ENCODE data around the gene DNAJC15.

Gene DNAJC15

GRCh38 chr13:43126420-43126819, 103.0 kb downstream of the DNAJC15 start:
- no peak for DNase-seq (ENCODE audit: low read depth in 2 of 2)

GRCh38 chr13:43127103-43127798, 103.9 kb downstream of the DNAJC15 start:
- DNase-seq (ENCODE audit: low read depth in 2 of 2), result no peak

GRCh38 chr13:43127827-43128226, 104.4 kb downstream of the DNAJC15 start:
- no peak for DNase-seq (ENCODE audit: low read depth in 2 of 2)

GRCh38 chr13:43128504-43128961, 105.1 kb downstream of the DNAJC15 start:
- DNase-seq (ENCODE audit: low read depth in 2 of 2), result no peak

DNA sequence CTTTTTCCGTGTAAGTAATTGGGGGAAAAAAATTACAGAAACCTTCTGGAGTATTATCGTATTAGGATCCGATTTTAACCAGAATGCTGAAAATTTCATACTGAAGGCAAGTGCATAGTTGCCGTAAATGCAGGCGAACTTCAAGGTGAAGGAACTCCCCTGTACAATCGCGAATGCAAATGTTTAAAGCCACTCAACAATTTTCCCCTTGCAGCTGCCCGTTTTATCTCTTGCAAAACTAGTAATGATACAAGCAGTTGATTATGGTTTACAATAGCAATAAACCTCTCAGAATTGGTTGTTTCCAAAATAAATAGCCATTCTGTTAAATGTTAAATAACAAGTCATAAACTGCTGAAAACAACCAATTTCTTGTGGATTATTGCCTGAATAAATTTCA, 105.7 kb downstream of the DNAJC15 start:
- DNase-seq (ENCODE audit: low read depth in 2 of 2), result no peak

DNA sequence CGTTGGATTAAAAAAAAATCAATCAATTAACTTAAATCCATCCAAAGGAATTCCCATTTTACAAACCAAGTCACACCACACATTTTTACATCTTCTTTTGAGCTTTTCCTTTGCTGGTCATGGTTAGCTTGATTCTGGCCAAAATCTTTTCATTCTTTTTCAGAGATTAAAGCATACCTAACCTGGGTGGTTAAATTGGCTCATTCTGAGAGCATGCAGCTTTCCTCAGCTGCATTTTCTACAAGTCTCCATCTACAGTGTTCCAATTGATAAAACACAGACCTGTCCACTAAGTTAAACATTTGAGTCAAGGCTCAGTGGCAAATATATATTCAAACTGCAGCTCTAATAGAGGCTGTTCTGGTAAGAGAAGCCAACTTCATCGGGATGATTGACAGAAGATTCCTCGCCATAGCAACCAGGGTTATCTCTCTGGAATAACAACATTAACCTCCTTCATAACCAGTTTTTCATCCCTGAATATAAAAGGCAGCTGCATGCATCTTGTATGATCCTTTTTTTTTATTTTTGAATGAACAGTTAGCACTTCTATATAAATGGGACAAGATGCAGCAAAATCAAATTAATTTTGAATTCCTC, 106.2 kb downstream of the DNAJC15 start:
- no peak for DNase-seq (ENCODE audit: low read depth in 2 of 2)

GRCh38 chr13:43132257-43132656, 108.9 kb downstream of the DNAJC15 start:
- no peak for DNase-seq (ENCODE audit: low read depth in 2 of 2)

GRCh38 chr13:43132911-43133310, 109.5 kb downstream of the DNAJC15 start:
- DNase-seq (ENCODE audit: low read depth in 2 of 2), result no peak

GRCh38 chr13:43133792-43134191, 110.4 kb downstream of the DNAJC15 start:
- DNase-seq (ENCODE audit: low read depth in 2 of 2), result no peak

DNA sequence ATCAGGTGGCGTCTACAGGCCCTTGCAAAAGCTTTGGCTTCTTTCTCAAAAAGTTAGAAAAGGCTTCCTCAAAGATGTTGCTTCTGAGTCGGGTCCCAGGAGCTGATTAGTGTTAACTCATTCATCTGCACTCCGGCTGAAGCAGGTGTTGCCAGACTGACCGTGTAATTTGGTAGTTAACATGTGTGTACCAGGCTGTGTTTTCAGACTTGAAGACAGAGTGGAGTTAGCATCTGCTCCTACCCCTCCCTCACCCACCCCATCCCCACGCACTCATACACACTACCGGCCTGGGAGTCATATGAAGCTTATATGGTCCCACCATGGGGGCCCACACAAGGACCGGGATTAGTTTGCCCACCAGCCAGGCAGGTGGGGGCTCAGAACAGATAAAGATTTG, 111.5 kb downstream of the DNAJC15 start:
- DNase-seq (ENCODE audit: low read depth in 2 of 2), result no peak

DNA sequence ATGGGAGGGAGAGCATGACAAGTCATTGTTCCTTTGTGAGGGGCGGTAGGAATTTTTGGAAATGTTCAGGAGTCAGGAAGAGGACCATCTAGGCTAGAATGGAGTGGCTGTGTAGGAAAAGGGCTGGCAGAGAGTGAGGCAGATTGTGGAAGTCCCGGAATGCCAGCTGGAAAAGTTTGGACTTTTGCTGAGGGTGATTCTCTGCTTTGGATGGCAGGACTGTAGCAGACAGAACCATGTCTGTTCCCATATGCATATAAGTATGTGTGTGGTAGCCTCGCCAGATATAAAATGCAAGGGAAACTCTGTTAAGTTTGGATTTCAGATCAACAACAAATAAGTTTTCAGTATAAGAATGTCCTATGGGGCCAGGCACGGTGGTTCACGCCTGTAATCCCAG, 112.1 kb downstream of the DNAJC15 start:
- no peak for DNase-seq (ENCODE audit: low read depth in 2 of 2)

- no peak for DNase-seq (ENCODE audit: low read depth in 2 of 2)
Measured at GRCh38 chr13:43136920-43137575, 113.7 kb downstream of the DNAJC15 start.

- no peak for DNase-seq (ENCODE audit: low read depth in 2 of 2)
Measured at GRCh38 chr13:43139211-43139610, 115.8 kb downstream of the DNAJC15 start.

DNA sequence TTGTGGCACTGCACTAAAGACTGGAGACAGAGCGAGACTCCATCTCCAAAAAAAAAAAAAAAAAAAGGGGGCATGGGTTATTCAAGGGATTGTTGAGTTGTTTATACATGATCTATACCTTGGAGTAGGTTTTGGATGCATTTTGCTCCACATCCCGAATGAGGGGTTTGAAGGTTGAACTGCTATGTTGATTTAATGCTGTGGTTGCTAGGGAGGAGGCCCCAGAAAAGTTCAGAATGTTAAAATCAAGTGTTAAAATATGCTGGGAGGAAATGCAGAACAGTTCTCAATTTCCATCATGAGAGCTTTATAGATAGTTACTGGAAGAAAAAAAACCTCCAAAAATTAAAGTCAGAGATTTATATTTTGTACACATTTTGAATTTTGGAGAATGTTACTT, 116.5 kb downstream of the DNAJC15 start:
- DNase-seq (ENCODE audit: low read depth in 2 of 2), result no peak

DNA sequence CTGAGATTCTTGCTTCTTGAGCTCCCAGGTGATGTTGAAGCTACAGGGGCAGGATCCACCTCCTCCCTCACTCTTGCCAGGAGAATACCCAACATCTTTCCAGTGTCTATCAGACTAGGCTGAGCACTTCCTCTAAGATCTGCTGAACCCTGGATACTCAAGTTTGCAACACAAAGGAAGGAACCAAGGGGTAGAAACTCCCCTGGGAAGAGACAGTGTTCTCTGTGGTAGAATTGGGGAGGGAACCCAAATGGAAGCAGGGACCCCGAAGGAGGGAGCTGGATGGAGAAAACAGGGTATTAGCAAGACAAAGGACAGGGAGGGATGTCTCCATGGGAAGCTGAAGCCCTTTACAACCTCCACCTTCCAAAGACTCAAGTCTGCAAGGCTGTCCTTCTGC, 117.6 kb downstream of the DNAJC15 start:
- DNase-seq (ENCODE audit: low read depth in 2 of 2), result no peak

DNA sequence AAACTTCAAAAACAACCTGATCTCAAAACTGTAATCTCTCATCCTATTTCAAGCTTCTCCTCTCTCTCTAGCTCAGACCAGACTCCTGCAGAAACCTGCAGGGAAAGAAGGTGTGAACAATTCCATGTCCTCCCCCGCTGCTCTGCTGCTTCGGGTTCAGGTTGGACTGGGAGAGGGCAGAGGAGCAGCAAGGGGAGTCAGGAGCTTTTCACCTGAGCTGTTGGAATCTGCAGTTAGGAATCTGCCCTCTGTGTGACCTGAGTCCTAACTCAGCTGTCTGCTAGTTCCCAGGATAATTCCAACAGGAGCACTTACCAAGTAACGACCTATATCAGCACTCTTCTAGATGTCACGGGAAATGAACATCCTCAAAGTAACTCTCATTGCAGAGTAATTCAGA, 118.3 kb downstream of the DNAJC15 start:
- DNase-seq (ENCODE audit: low read depth in 2 of 2), result no peak

GRCh38 chr13:43143591-43143990, 120.2 kb downstream of the DNAJC15 start:
- DNase-seq (ENCODE audit: low read depth in 2 of 2), result no peak

DNA sequence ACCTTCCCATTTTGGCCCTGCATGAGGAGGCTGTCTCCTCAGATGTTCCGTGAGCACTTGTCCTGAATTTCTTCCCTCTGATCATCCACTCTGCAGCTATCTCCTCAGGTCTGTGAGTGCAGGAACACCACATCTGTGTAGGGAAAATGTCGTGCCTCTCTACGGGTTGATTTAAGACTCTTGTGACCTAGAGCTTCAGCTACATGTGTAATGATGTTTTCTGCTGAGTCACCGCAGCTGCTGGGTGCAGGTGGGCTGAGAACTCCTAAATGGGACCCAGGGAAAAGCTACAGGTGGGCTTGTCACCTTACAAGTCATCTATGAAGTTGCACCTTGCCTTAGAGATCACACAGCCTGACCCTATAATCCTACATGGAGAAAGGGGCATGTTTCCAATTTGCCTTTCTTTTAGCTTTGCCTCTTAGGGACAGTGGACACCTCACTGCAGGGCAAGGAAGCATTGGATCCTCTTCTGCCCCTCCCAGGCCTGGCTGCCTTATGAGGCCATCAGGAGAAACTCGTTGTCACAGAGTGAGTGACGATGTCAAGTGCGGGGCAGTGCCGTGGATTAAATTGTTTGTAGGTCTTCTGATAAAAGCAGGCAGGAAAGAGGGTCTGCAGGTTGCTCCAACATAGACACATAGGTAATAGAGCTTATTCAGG, 122.3 kb downstream of the DNAJC15 start:
- no peak for DNase-seq (ENCODE audit: low read depth in 2 of 2)

DNA sequence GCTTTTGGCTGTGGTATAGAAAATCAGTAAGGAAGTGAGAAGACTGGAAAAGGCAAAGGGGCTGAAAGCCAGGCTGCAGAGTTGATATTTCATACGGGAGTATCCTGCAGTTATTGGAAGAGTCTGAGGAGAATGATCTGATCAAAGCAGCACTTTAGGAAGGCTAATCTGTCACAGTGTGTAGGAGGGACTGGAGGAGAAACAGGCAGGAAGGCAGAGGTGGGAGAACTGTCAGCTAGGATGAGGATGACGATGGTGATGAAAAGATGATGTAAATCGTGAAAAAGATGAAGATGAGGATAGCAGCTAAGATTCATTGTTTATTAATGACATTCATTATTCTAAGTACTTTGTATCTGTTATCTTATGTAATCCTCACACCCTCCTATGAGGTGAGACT, 123.0 kb downstream of the DNAJC15 start:
- no peak for DNase-seq (ENCODE audit: low read depth in 2 of 2)

DNA sequence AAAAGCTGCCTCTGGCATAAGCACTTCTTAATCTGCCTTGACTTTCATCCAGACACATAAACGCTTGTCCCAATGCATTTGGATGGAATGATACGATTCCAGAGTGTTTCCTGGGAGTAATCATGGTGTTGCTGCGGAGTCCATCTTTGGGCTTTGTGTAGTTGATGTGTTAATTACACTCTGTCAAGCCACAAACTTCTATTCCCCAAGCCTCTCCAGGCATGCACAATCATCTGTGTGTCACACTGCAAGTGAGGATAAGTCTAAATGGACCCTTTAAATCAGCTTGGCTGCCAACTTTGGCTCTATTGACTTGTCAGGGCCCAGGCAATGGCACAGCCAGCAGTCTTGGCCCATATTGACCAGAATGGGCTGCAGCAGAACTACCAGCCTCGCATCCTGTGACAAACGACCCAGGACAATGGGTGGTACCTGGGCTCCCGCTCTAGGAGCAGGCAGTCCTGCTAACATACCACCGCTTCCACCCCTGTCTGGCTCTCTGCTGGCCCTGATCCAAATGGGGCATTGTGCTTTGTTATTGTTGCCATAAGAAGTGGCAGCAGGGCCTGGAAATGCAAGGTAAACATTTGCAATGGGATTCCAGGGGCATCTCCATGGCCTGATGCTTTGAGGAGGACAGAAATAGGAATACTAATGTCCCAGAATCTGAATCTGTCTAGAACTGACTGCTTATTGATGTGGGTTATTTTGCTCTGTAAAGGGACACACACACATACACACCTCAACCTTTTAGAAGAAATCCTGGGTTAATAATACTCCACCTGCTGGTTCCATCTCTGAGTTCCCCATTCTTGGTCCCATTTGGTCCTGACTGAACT, 127.2 kb downstream of the DNAJC15 start:
- DNase-seq (ENCODE audit: low read depth in 2 of 2), result no peak

GRCh38 chr13:43153436-43154090, 130.2 kb downstream of the DNAJC15 start:
- no peak for DNase-seq (ENCODE audit: low read depth in 2 of 2)

All from stimulated activated CD4-positive, alpha-beta T cell treated with anti-CD3 and anti-CD28 coated beads, Interleukin-1b, Interleukin-23, amount 100 ng/mL, for 1 hour (primary cell).